ENCODE results near the gene ISCA1.

DNA sequence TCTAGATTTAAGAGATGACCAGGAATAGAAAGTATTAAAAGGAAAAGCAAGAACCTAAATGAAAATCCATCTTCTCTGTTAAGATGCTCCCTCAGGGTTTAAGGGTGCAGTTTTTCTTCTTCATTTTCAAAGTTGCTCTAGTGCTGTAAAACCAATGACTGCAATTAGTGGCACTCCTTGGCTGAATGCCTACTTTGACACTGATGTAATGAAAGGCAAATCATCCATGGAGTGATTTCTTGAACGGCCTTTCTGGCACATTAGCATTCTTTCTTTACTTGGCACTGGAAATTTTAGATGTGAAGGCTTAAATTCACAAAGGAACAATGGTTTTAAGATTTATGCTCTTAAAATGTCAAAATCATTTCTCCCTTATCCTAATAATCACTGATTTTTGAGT, 19.3 kb upstream of the ISCA1 start:
- TF ChIP-seq, protein P1, sequence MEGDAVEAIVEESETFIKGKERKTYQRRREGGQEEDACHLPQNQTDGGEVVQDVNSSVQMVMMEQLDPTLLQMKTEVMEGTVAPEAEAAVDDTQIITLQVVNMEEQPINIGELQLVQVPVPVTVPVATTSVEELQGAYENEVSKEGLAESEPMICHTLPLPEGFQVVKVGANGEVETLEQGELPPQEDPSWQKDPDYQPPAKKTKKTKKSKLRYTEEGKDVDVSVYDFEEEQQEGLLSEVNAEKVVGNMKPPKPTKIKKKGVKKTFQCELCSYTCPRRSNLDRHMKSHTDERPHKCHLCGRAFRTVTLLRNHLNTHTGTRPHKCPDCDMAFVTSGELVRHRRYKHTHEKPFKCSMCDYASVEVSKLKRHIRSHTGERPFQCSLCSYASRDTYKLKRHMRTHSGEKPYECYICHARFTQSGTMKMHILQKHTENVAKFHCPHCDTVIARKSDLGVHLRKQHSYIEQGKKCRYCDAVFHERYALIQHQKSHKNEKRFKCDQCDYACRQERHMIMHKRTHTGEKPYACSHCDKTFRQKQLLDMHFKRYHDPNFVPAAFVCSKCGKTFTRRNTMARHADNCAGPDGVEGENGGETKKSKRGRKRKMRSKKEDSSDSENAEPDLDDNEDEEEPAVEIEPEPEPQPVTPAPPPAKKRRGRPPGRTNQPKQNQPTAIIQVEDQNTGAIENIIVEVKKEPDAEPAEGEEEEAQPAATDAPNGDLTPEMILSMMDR (IDR thresholded peaks at IDR 0.05): no peak
- TF ChIP-seq POLR2A (IDR thresholded peaks at IDR 0.05) (no peak), POLR2AphosphoS5 (IDR thresholded peaks at IDR 0.05) (no peak)

All from breast epithelium (tissue), 3 donors.